ENCODE results near the gene BTD.
"Not testable (repeated sequence)": the region's sequence is repeated elsewhere in the genome, so short reads cannot be mapped to it uniquely, and the experiment has no call there.

BTD gene

DNA sequence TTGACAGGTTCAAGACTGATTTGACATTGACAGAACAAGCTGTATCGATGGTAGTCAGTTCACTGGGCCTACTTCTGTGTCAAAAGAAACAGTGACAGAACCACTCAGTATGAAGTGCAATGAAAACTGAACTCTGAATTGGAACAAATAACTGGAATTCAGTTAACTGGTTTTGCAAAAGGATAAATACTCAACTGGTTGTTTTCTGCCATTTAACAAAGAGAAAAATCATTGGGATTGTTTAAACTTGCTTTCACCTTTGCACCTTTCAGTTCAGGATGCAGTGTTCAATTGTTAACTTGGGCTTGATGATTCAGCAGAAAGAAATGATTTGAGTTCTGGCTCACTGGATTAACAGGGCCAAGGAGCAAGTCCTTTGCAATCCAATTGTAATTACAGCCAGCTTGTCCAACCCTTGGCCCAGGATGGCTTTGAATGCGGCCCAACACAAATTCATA, 4.9 kb downstream of the BTD start:
- no peak for DNase-seq

DNA sequence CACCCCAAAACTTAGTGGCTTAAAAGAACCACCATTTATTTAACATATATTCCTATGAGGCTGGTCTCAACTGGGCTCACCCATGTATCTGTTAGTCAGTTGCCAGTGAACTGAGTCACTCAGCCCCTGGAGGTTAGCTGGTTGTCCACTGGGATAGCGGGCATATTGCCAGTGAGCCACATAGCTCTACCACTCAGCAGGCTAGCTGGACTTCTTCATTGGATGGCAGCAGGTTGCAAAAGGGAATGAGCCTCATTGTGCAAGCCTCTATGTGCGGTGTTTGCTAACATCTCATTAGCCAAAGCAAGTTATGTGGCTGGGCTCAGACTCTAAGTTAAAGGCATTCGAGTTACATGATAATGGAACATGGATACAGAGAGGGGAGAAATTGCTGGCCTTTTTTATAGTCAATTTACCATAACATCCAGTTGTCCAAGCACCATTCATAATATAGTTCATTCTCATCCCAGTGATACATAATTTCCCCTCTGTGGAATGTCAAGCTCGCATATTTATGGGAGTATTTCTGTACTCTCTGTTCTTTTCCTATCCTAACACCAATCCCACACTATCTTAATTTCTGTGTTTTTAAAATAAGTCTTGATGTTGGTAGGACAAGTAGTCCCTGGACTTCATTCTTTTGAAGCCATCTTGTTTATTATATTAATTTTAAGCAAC, 8.7 kb downstream of the BTD start:
- peak; percentile 66 for DNase-seq

DNA sequence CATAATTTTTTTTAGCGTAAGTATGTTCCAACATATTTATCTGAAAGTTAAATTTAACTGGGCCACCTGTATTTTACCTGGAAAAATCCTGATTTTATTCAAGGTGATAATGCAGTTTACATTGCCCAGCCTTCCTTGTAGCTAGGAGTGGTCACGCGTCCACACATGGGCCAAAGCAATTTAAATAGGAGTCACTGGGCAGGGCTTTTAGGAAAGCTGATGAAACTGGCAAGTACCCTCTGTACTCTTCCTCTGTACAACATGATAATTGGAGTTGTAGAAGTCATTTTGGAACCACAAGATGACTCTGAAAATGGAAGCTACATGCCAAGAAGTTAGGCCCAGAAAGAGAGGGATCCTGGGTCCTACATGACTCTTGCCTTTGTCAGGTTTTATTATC, 9.5 kb downstream of the BTD start:
- no peak for DNase-seq

DNA sequence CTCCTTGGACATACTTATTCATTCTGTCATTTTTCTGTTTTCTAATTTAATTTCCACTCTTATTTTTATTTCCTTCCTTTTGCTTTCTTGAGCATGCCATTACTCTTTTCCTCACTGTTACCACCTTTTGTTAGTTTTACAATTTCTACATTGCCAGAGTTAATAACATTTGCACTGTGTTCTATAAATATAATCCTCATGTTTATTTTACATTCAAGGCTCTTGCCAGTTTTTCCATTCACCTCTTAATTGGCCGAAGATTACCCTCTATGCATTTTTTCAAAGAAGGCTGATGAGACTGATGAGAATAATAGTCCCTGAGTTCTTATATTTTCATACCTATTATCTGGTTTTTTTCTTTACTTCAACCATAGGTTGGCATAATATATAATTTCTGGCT, 10.5 kb downstream of the BTD start:
- DNase-seq, result no peak

DNA sequence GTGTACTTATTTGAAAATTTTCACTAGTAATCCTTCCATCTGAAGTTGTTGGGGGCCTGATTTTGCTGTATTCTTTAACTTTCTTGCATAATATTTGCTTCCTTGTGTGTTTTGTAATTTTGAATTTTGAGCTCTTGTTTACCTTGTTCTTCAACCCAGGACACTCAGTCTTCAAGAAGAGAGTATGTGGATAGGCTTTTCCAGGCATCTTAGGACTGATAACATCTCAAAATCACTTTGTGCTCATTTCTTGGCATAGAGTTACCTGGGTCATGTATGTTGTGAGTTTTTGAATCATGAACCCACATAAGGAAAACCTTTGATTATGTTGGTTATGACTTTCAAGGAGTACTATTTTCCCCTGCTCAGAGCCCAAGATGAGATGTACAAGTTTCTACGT, 13.4 kb downstream of the BTD start:
- no peak for DNase-seq

DNA sequence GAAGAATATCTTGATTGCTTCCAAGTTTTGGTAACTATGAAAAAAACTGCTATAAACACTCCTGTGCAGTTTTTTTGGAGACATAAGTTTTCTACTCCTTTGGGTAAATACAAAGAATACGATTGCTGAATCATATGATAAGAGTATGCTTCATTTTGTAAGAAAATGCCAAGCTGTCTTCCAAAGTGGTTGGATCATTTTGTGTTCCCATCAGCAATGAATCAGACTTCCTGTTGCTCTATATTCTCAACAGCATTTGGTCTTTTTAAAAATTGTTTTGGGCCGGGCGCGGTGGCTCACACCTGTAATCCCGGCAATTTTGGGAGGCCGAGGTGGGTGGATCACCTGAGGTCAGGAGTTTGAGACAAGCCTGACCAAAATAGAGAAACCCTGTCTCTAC, 14.5 kb downstream of the BTD start:
- DNase-seq, result peak; percentile 59

DNA sequence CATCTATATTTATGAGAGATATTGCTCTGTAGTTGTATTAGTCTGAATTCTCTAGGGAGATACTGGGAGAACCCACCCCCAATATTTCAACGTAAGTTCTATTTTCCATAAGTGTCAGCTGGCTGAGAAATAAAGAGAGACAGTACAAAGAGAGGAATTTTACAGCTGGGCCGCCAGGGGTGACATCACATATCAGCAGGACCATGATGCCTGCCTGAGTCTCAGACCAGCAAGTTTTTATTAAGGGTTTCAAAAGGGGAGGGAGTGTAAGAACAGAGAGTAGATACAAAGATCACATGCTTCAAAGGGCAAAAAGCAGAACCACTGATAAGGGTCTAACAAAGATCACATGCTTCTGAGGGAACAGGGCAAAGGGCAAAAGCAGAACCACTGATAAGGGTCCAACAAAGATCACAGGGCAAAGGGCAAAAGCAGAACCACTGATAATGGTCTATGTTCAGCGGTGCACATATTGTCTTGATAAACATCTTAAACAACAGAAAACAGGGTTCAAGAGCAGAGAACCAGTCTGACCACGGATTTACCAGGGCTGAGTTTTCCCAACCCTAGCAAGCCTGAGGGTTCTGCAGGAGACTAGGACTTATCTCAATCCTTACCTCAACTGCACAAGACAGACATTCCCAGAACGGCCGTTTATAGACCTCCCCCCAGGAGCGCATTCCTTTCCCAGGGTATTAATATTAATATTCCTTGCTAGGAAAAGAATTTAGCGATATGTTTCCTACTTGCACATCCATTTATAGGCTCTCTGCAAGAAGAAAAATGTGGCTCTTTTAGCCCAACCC, 18.3 kb downstream of the BTD start:
- DNase-seq, result not testable (repeated sequence)

- no peak for DNase-seq
These were observed 22.2 kb downstream of the BTD start for GRCh38 chr3:15623535-15624440.

- DNase-seq, result no peak
These were observed 27.4 kb downstream of the BTD start for GRCh38 chr3:15628967-15629366.

GRCh38 chr3:15629860-15630597, 28.5 kb downstream of the BTD start:
- DNase-seq, result peak; percentile 88

DNA sequence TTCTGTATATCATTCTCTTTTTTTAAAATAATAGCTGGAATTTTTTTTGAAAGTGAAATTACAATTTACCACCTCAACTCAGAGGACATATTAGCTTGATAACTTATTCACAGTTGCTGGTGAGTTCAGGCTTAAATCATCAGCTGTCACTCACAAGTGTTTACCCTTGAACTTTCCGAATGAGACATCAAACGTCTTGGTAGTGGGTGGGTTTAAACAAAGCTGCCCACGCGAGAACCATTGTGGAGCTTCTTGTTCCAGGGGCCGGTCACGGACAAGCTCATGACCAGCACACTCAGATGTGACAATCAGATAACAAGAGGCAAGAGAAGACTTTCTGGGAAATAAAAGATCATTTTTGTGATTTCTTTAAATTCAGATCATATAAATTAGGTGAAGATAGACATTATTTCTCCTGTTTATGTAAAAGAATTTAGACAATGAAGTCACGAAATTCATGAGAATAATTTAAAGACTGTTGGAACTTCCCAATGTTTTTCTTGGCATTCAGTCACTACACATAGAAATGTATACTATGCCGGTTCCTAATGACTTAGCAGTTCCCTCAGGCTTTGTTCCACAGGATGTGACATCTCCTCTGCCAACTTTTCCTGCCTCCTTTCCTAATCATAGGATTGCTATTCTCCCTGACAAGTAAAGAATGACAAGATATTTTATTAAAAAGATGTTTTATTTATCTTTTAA, 29.3 kb downstream of the BTD start:
- peak; percentile 78 for DNase-seq

DNA sequence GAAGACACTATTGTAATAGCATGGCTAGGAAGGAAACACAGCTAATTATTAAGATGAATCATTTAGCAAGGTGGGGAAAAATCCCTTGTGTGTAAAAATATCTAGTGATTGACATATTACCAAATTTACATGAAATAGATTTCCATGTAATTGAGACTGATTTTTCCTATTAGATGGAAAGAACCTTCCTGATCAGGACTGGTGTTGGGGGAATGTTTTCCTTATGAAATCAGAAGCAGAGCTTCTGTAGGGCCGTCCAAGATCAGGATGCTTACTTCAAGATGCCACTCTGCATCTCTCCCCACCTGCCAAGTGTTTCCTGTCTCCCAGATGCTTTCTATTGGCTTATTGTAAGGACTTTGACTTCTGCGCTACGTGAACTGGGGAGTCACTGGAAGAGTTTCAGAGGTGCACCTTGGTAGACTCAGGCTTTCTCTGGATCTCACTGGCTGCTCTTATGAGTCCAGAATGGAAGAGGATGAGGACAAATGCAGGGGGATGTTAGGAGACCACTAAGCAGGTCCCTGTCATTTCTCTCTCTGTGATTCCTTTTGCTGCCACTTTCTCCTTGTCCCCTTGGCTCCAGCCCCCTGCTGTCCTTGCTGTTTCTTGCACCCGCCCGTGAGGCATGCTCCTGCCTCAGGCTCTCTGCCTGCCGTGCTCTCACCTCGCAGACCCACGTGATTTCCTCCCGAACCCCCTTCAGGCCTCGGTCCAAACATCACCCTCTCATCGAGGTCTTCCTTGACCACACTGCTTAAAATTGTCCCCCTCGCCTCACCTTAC, 30.1 kb downstream of the BTD start:
- DNase-seq, result peak; percentile 2

DNA sequence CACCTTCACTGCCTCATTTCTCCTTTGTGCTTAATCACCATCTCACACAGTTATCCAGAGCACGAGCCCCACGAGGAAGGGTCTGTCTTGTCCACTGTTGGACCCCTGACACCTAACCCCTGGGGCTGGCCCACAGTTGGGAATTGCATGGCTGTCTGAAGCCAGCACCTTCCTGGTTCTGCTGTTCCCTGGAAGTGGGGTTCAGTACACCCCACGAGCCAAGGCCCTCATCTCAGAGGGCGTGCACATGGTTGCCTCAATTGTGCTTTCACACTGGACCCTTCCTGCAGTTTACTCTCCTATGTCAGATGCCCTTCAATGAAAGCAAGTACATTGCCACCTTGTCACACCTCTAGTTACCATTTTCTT, 30.7 kb downstream of the BTD start:
- no peak for DNase-seq

DNA sequence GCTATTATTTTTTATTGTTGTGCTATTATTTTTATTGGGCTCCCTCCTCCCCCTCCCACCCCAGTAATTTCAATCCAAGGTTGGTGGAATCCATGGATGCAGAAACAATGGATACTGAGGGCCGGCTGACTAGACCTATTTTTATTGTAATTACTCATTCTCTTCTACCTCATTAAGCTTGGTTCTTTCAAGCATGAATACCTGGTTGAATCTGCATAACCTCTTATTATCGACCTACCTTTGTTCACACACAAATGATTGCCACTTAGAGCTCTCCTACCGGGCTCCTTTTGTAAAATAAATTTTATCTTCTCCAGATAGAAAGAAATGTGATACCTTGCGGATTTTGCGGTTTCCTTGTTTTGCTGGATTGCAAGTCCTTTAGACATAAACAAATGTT, 31.6 kb downstream of the BTD start:
- no peak for DNase-seq

DNA sequence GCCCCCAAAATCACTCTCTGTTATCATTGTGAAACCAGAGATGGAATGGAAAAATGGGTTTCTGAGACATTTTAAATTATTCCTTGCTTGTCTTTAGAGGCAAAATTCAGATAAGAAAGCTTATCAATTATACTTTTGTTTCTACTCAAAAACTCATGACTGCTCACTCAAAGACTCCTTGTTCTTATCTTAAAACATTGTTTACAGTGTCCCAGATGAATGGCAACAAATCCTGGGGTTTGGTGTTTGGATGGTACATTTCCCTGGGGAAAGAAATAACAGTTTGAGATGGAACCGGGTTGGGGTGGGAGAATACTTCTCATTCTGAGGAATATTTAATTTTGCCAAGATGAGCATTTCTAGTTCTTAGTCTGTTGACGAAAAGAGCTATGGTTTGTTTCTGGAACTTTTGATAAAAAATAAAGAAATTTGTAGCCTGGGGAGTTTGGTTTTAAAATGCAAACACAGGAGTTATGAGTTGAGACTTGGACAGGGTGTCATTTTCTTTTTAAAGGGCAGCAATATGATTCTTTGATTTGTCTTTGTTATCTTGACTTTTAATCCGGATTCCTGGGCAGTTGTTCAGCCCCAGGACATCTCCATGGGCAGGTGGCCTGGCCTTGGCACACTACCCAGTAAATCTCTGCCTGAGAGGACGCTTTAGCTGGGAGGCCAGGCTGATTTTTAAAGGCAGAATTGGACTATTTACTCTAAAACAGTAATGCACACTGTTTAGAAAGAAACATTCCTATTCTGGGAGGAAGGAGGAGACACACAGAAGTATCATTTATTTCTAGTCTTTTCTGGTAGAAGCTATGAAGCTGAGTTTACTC, 32.4 kb downstream of the BTD start:
- DNase-seq, result peak; percentile 7

GRCh38 chr3:15634671-15635070, 33.1 kb downstream of the BTD start:
- DNase-seq, result no peak

GRCh38 chr3:15635121-15635661, 33.6 kb downstream of the BTD start:
- DNase-seq, result peak; percentile 9

GRCh38 chr3:15636028-15636709, 34.6 kb downstream of the BTD start:
- peak; percentile 98 for DNase-seq

Data from HCEC 1CT (cell line).